Stimulated activated CD4-positive, alpha-beta T cell treated with anti-CD3 and anti-CD28 coated beads, Interleukin-2, amount 100 ng/mL, for 48 hours (primary cell): ENCODE results near the gene DCPS.
"Not testable (repeated sequence)": the region's sequence is repeated elsewhere in the genome, so short reads cannot be mapped to it uniquely, and the experiment has no call there.

Source experiments
- DNase-seq, 2 donors: peaks; one replicate each; pipeline ENCODE4 v3.0.0-alpha.2; 2020

The DCPS gene

DNA sequence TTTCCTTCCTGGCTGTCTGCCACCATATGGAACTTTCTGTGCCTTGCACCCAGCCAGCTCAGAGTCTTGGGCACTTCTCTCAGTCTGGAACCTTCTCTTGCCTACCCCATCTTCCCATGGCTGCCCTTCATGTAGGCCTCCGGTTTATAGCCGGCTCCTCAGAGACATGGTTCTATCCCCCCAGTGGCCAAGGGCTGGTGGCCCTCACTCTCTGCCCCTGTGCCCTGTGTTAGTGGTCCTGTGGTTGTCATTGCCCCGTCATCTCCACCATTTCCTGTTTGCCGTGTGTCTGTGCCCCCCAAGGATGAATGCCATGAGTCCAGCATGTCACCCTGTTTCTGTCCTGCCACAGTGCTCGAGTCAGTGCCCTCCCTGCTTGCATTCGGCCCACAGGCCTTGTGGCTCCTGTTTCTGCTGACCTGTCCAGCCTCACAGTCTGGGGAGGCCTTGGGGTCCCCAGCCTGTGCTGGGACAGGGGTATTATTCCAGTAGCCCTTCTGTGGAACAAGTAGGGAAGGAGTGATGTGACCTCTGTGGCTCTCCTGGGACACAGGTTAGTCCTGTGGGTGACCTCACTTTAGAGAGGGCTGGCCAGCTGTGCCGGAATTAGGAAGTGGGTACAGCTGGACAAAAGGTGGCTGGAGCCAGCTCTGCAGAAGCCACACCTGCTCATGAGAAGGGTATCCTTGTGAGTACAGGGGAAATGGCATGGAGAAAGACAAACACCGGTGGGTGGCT, 82.3 kb downstream of the DCPS start:
- no peak for DNase-seq

DNA sequence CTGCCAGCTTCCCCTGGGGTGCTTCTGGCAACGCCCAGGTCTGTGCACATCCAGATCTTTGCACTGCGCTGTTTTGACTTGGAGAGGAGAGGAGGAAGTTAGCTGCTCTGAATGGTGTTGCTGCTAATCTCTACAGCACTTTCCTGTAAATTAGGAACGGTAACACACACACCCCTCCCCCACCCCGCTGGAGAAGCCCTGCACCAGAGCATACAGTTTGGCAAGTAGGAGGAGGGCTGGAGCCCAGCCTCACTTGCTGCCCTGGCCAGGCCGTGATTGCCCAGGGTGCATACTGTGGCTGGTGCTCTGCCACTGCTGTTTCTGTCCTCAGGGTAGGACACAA, 82.8 kb downstream of the DCPS start:
- DNase-seq = not testable (repeated sequence)

DNA sequence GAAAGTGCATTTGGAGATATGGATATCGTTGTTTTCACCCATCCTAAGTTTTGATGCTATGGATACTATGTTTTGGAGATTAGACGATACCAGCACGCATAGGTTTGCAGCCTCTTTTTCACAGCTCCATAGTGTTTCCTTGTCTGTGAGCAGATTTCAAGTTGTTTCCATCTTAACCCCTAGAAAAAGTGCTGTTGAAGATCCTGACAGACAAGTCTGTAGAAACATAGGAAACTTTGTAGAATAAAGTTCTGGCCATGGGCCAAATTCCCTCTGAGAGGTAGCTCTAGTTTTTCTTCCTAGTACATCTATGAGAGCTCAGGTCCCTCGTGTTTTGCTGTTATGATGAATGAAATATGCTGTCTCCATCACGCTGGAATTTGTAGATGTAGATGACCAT, 84.0 kb downstream of the DCPS start:
- DNase-seq = no peak

DNA sequence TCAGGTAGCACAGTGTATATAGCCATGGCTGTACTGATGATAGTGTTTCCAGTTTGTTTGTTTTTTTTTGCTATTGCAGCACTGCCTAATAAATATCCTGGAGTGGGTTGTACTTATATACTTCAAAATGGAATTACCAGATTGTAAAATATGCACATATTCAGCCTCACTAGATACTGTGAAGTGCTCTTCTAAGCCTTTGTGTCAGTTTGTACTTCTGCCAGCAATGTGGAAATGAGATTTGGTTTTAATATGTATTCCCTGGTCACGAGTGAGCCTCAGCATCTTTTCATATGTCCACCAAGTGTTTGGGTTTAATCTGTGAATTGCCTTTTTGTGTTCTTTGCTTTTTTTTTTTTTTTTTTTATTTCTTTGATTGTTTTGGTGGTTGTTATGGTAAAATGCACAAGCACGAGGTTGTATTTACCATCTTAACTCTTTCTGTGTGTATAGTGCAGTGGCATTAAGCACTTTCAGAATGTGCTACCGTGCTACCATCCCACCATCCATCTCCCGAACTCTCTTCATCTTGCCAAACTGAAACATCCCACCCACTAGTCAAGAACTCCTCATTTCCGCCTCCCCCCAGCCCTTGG, 86.5 kb downstream of the DCPS start:
- no peak for DNase-seq

DNA sequence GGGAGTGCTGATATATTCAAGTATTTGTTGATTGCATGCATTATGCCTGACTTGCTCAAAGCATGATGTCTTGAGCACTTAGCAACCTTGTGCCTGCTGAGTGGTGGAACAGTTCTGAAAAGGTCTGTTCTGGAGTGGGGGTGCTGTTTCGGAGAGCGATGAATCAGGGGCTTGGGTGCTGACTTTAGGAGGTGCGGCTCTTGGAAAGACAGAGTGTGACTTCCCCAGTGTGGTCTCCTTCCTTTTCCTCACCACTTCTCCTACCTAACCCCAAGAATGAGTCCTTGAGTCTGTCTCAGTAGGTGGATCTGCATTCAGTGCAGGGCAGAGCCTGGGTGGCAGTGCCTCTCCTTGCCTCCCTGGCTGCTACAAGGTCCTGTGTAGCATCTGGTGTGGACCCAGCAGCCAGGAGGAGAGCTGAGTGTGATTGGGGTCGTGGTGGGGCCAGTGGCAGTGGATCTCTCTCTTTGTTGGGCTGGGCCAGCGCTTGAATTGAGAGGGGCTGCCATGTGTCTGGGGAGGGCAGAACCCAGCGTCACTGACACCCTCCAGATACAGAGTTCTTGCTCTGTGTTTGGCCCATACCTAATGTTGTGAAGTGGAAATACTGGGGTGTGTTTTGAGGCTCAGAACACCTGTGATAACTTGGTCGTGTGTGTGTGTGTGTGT, 87.6 kb downstream of the DCPS start:
- no peak for DNase-seq

DNA sequence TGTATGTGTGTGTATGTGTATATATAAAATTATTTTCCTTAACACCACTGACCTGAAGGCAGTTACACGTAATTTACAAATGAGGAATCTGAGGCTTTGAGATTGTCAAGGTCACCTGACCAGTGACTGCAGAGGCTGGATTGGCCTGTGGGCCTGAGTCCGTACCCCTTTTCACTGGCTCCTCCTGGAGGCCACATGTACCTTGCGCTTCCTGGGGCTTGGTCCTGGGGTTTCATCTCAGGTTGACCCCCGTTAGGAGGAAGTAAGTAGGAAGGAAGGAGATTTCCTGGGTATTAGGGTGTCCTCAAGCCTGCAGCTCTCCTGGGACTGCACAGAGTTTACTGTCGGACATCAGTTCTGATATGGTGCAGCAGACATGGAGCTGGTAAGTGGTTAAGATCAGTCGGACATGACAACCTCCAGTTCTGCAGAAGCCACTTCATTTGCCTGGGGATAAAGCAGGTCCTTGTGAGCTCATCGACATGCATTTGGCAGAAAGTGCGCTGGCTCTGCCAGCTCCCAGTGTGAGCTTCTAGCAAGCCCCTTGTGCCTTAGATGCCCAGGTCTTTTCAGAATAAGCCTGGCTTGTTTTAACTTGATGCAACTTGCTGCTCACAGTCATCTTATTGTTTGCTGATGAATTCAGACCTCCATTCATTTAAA, 88.2 kb downstream of the DCPS start:
- no peak for DNase-seq

DNA sequence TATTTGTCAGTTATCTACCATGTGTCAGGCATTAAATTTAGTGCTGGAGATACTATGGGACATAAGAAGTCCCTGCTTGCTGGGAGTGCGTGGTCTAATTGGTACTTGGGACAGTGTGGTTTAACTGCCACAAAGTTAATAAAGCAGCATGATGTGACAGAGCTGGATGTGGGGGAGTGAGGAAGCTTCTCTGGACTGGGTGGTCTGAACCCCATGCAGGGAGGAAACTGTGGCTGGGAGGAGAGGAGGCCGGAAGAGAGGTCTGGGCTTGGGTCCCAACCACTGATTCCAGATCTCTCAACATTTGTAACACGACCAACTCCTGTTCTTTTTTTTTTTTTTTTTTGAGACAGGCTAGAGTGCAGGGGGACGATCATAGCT, 88.8 kb downstream of the DCPS start:
- no peak for DNase-seq

DNA sequence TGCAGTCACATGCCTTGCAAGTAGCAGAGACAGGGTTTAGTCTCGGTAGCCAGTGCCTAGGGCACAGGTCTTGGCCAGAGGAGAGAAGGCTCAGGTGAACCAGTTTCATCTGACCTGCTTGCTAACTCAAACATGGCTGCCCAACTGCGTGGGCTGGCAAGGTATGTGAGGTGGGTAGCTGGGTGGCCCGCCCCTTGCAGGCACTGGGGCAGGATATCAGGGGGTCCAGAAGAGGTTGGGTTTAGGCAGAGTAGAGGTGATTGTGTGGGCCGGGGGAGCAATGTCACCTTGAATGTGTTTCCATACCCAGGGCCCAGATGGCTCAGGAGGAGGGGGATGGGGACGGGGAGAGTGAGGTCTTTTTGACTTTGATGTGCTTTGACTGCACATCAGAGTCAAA, 89.3 kb downstream of the DCPS start:
- no peak for DNase-seq

DNA sequence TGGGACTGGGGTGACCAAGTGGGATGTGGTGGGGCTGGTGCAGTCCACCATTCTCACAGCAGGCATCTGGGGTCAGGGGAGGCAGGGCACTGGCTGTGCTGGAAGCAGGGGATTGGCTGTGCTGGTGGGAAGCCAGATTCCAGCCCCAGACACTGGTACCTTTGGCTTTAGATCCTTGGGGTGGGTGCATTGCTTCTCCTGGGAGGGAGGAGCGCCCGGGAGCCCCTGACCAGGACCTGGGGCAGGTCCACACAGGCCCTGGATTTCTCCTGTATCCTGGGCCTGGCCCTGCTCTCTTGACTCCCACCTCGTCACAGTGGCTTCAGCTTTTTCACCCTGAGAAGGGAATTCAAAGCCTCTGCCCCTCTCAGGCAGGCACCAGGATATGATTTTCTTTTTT, 90.2 kb downstream of the DCPS start:
- DNase-seq = no peak

DNA sequence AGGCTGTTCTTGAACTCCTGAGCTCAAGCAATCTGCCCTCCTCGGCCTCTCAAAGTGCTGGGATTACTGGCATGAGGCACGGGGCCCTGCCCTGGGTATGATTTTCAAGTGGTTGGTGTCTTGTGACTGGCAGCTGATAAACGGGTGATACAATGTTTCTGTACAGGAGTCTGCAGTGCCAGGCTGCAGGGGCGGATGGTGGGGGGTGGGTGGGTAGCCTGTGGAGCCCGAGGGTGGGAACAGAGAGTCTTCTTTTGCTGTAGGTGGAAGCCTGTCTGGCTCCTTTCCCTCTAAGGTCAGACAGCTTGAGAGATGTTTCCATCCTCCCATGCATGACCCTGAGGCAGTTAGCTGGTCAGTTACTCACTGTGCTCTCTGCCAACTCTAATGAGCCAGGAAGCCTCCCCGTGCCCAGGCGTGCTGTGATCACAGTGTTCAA, 90.8 kb downstream of the DCPS start:
- DNase-seq = not testable (repeated sequence)
